ENCODE data around the gene TCEAL8.
"Not testable (repeated sequence)": the region's sequence is repeated elsewhere in the genome, so short reads cannot be mapped to it uniquely, and the experiment has no call there.

Gene TCEAL8, protein sequence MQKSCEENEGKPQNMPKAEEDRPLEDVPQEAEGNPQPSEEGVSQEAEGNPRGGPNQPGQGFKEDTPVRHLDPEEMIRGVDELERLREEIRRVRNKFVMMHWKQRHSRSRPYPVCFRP

DNA sequence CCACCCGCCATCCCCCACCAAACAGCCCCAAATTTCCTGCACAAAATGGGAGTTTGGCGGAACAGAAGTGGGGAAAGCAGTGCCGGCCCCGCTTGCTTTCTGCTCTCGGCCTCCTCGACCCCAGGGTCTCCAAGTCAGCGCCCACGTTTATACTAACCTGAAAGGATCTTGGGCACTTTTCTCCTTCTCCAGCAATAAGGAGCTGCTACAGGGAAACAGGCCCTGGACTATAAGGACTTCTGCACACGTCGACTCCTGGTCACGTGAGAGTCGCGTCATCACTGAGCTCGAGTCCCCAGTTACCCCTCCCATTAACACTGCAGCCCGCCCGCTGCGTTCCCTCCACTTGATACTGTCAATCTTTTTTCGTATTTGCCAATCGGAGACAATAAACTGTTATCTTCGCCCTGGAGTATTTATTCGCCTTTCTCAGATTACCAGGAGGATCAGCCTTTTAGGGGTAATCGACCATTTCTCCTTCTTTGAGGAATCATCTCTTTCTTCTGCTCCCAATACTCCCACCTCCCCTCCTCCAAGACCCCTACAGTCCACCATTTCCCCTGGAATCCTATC lies at the start of gene TCEAL8:
TCEAL8 (minus strand) TSS at position 235 of the 573 bp plus-strand sequence. CDS start 1,176 bp downstream, outside the sequence.
- peak; percentile 87 for DNase-seq

DNA sequence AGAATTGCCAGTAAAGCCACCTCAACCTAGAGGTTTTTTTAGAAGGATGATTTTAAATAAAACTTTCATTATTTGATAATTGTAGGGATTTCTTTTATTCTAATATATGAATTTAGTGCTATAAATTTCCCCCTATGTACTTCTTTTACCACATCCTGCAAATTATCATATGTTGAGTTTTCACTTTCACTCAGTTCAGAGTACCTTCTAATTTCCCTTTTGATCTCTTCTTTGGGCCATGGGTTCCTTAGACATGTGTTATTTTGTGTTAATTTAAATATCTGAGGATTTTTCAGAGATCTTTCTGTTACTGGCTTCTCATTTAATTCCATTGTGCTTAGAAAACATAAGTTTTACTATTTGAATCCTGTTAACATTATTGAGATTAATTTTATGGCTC lies 49.8 kb upstream of the TCEAL8 start:
- DNase-seq: no peak

DNA sequence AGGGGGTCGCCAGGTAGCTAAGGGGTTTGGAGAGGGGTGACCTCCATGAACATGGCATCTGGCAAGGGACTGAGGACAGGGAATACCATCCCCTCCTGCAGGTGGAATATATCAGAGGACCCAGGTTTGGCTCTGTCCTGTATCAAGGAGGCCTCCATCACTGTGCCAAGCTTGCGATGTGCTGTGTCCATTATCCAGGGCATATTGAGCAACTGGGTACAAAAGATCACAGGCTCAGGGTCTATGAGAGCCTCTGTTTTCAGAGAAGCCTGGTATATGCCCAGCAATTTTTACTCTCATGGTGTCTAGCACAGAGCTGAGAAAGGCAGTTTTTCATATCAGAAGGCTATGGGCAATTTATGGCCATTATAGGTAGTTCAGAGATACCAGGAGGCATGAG lies 38.2 kb upstream of the TCEAL8 start:
- DNase-seq: no peak

DNA sequence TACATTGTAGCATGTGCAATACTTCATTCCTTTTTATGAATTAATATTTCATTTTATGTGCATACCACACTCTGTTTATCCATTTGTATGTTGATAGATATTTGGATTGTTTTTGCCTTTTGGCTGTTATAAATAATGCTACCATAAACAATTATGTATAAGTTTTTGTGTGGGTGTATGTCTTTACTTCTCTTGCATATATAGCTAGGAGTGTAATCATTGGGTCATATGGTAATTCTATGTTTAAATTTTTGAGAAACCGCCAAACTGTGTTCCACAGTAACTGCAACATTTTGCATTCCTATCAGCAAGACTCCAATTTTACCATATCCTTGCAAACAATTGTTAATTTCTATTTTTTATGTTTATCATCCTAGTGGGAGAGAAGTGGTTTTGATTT lies 24.7 kb upstream of the TCEAL8 start:
- no peak for DNase-seq

DNA sequence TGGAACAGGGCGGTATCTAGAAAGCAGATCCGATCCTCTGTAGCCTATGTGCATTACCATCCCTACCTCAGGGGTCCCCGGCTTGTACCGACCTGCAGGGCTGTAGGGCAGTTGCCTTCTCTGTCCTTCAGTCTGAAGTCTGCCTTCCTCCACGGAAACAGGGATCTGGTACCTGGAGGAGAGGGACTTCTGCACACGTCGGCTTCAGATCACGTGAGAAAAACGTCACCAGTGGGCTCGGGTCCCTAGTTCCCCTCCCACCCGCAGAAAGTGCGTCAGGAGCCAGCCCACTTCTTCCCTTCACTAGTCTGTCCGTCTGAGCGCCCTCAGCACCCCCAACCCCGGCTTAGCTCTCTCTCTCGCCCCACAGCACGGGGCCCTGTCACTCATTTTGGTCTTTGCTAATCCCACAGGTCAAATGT lies 21.6 kb upstream of the TCEAL8 start, which contains the start of gene TCEAL5:
TCEAL5 (minus strand) TSS at position 170 of the 422 bp plus-strand sequence. CDS start 2,187 bp downstream, outside the sequence.
- peak; percentile 55 for DNase-seq

DNA sequence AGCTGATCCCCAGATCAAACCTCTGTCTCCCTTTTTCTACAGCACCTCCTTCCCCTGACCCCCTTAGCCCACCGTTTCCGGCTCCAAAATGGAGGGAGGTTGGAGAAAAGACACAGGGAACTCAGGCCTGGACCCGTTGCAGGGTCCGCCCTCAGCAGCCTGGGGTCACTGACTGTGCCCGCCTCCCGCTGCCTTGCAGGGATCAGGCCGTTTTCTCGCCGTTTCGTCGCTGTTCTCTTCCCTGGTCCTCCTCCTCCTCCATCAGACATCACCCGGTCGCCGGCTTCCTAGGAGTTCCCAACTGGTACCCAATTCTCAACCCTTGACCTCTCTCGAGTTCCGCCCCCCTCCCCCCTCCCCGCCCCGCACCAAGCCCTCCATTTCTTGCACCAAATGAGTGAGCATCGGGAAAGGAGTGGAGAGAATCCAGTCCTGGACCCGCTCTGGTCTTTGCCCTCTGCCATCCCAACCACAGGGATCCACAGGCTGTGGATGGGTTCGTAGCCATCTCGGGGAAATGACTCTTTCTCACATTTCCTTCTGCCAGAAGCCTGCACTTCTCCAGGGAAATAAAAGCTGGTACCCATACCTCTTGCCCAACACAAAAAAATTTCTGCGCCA lies 21.1 kb upstream of the TCEAL8 start:
- peak; percentile 18 for DNase-seq

DNA sequence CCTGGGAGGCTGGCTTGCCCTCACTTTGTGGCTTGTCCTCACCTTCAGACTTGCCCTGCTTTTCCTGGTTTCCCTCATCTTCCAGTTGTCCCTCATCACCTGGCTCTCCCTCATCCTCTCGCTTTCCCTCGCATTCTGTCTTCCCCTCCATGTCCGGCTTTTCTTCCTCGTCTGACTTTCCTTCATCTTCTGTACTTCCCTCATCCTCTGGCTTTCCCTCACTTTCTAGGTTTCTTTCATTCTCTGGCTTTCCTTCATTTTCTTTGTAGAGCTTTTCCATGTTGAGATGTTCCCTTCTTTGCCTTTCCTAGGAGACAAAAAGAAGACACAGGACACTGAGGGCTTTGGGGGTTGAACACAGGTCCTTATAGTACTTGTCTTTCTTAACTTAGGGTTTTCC lies 19.3 kb upstream of the TCEAL8 start:
- no peak for DNase-seq

DNA sequence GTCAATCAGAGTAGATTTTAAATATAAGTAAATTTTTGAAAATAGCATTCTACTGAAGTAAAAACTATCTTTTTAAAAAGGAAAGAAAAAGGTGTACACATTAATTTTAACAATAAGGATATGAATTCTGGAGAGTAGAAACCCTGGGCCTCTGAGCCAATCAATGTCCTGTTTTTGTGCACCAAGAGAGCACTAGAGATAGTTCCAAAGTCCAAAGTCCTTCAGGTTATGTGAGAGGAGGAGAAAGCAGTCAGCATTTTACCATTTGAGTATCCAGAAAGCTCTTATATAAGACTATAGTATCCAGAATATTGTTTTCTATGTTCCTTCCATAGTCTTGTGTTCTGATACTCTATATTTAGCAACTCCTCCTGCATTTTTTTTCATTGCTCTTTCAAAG lies 3.3 kb upstream of the TCEAL8 start:
- no peak for DNase-seq

DNA sequence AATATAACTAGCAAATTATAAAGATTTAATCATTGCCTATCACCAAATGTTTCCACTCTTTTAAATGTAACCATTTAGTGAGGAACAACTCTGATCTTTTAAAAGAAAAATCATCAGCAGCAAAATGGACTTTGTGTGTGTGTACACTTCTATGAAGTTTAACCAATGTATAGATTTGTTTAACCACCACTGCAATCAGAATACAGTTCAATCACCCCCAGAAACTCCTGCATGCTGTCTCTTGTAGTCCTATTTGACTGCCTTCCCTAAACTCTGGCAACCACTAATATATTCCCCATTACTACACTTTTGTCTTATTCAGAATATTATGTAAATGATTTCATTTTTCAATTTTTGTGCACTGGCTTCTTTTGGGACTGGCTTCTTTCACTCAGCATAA lies 1.7 kb upstream of the TCEAL8 start:
- no peak for DNase-seq

DNA sequence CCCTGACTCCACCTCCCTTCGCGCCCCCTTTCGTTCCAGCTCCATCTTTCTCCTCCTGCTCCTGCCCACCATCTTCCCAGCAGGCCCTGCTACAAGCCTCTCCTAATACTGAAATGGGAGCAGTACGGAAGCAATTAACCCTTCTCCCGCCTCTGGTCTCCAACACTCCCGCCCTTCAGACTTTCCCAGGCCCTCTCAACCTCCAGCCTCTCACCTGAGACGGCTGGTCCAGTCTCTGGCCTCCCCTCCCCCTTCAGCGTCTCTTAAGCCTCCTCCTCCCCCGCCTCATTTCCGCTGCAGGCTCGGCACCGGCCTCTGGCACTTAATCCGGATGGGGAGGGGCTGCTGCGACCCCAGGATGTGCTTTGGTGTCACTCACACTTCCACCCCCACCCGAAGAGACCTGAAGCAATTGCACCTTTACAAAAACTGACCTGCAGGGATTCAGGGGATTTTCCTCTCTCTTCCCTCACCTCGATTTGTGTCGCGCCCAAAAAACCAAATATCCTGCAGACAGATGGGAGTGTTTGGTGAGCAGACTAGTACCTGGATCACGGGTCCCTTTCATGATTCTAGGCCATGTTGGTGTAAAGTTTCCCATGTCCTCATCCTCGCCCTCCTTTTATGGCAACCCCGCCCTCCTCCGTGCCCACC lies 657 bp downstream of the TCEAL8 start:
- peak; percentile 77 for DNase-seq

DNA sequence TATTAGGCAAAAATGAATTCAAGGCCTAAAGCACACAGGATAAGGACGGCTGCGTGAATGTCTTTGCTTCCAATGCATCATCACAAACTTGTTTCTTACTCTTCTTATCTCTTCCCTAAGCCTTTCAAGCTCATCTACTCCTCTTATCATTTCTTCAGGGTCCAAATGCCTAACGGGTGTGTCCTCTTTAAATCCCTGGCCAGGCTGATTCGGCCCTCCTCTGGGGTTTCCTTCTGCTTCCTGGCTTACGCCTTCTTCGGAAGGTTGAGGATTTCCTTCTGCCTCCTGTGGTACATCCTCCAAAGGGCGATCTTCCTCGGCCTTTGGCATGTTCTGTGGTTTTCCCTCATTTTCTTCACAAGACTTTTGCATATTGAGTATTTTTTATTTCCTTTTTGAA lies 1.3 kb downstream of the TCEAL8 start:
- DNase-seq: no peak

DNA sequence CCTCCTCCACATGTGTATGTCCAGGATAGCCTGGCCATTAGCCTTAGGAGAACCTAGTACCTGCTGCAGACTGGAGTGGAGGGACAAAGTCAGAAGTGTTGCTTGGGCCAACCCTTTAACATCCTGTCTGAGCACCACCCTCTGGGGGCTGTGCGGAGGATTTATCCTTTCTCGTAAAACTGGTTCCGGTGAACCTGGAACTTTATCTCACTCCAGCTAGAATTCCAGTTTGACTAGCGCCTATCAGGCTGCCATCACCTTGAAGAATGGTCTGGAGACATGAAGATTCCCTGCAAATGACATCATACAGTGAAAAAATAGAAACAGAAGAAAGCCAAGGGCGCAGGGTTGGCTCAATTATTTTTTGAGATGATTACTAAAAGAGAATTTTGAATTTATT lies 4.0 kb downstream of the TCEAL8 start:
- no peak for DNase-seq

DNA sequence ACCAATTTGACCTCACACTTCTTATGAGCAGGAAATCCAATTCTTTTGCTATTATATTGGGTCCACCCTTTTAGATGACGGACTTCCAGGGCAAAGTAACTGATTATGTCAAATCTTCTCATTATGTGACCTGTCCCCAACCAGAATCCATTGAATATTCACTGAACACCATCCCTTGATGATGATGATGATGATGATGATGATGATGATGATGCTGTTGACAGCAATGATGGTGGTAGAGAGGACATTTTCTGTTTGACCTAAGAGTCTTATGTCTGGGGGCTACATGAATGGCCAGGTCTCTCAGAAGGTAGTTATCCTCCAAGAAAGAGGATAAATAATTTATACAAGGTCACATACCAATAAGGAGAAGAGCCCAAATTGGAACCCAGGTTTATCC lies 5.2 kb downstream of the TCEAL8 start:
- DNase-seq: no peak

DNA sequence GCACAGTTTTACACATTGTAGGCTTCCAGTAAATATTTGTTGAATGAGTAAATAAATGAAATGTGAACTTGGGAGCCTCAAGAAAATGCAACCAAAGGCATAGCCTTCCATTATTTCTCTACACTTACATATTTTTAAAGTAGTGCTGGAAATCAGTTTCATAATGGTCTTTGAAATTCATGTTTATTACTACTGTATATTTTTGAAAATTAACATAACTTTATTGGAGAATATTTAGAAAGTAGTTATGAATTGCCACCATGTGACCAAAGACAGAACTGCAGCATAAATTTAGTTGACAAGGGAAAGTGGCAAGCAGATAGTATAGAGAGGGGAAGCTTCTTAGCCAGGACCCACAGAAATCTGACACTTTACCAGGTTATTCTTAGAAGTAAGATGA lies 6.4 kb downstream of the TCEAL8 start:
- no peak for DNase-seq

DNA sequence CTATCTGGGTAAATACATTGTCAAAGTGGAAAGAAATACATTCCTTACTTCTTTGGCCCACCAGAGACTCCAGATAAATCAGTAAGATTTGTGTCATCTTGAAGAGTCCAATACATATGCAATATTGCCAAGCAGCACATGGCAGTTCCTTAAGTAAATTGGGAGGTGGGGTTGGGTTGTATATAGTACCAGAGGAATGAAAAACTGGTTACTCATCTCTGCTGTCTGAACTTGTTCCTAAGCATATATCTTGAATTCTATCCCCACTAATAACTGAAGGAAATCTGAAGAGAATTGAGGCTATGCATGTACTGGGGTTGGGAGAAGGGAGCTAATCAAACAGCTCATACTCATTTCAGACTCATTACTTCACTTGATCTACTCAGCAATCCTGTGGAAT lies 14.8 kb downstream of the TCEAL8 start:
- DNase-seq: no peak

DNA sequence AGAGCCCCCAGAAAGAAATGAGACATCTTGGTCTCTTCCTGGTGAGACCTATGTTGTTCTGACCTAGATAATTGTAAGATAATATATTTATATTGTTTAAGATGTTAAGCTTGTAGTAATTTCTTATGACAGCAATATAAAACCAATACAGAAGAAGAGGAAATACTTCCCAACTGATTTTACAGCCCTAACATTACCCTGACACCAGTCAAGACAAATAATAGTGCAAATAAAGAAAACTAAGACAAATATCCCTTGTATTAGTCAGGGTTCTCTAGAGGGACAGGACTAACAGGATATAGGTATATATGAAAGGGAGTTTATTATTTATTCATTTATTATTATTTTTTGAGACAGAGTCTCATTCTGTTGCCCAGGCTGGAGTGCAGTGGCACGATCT lies 18.7 kb downstream of the TCEAL8 start:
- DNase-seq: no peak

DNA sequence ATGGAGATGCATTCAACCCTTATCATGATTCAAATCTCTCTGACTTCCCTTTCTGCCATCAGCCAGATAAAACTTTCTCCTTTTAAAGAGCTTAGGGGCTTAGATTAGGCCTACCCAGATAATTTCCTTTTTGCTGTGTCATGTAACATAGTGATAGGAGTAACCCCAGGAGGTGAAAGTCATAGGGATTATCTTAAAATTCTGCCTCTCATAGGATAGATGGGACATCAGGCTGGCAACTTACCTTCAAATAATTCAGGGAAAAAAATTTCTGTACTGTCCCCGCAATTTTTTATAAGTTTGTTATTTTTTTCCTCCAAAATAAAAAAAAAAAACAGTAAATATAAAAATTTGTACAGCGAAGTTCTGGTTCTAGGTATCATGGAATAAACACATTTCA lies 19.3 kb downstream of the TCEAL8 start:
- DNase-seq: not testable (repeated sequence)

DNA sequence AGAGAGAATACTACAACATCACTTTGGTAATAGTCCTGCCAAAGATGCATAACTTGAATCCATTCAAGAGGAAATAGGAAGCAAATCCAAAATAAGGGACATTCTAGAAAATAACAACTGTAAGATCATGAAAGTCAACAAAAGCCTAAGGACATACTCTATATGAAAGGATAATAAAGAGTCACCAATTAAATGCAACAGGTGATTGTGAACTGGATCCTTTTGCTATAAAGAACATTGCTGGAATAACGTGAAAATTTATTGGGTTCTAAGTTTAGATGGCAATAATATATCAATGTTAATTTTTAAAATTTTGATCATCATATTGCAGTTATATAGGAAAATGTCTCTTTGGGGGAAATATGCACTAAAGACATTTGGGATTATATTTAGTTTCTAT lies 20.1 kb downstream of the TCEAL8 start:
- DNase-seq: no peak

DNA sequence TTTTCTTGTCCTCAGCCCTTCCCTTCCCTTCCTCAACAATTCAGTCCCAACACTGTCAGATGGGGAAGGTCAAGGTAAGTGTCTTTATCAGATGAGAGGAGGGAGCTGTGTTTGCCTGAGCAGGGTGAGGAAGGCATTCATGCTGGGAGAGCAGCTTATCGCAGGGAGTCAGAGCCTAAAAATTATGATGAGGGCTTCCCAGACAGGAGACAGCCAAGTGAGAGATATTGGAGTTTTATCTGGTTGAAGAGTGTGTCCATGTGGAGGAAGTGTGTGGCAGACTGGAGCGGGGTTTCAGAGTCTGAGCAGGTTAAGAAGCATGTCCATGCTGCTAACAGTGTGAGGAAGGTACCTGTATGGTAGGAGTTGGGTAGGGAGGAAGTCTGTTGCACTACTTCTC lies 21.7 kb downstream of the TCEAL8 start:
- DNase-seq: no peak

DNA sequence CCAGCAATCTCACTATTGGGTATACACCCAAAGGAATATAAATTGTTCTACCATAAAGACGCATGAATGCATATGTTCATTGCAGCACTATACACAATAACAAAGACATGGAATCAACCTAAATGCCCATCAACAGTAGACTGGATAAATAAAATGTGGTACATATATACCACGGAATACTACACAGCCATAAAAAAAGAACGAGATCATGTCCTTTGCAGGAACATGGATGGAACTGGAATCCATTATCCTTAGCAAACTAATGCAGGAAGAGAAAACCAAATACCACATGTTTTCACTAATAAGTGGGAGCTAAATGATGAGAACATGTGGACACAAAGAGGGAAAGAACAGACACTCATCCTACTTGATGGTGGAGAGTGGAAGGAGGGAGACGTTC lies 29.0 kb downstream of the TCEAL8 start:
- not testable (repeated sequence) for DNase-seq

DNA sequence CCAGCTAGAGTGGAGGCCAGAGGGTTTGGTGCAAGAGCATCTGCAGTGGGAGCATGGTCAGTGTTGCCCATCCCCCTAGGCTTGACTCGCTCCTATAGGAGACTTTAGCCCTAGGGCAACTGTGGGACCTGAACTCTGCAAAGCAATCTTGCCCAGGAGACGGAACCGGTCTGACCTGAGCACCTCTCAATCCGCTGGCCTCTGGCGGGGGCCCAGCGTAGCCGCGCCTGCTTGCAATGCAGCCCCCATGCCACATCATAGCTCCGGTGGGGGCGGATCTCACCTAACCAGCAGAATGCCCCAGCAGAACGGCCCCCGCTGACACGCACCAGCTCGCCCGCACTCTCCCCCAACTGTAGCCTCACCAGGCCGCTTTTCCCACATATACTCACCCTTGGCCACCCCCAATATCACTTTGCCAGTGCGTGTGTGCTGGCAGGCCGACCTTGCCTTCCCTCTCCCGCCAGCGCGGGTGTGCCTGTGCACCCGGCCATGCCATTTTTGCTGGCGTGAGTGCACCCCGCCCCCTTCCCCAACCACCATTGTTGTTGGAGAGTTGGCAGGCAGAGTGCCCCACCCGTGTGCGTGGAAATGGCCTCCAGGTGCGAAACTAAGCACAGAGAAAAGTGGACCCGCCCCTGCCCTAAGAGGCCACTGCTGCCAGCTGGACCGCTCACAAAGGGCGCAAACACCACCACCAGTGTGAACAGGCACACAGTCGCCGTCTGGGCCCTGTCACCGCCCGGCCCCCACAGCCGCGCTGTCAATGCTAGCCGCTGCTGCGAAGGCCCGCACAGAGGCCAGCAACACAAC lies 34.2 kb downstream of the TCEAL8 start:
- DNase-seq: no peak

DNA sequence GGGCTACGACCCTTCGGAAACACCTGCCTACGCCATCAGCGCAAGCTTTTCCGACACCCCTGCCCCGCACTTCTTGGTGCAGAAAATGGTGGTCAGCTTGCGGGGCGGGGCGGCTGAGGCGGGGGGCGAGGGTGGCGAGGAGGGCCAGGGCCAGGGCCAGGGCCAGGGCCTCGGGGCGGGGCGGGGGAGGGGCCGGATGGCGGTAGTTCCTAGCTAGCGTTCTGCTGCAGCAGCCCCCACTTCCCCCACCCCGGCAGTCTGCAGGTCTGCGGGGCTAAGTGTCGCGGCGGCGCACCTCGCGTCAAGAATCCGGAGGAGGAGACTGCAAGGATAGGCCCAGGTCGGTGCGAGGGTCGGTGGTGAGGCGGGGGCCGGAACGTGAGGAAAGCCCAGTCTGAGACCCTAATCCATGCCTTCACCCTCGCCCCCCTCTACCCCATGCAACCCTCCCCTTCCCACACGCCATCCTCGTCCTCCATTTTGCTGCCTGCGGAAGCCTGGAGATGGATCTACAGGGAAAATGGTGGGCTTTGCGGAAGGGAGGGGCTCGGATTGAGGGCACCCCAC lies 39.4 kb downstream of the TCEAL8 start:
- DNase-seq: peak; percentile 75

DNA sequence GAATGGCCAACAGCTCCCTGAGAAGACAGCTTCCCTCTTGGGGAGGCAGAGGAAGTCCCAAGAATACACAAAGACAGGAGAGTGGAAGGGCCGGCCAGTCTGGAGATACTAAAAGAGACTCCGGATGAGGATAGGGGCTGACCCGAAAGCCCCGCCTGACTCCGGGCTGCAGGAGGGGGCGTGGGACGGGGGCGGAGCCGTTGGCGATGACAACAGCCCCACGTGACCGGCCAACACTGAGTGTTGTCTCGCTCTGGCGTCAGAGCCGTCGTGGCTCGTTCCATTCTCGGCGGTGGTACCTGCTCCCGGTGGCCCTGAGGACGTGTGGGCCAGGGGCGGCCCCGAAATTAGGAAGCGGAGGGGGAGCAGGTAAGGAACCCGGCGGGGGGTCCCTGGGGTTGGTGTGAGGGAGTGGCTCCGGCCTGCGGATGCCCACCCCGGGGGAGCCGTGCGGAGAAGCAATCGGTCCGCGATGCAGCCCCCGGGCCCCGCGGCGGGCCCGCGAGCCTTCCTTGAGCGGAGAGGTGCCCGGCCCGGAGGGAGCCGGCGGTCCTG lies 40.0 kb downstream of the TCEAL8 start, which contains the start of gene BEX4:
BEX4 (plus strand) TSS at position 239 of the 555 bp plus-strand sequence. CDS start 1,046 bp downstream, outside the sequence.
- DNase-seq: peak; percentile 67
